ENCODE data around the gene HMOX2. TPM values are rescaled to one million over a fixed set of nuclear protein-coding genes. Genes with fewer than 3 reads are reported as not detected.

HMOX2 gene
- total and polyA plus RNA-seq, 4 donors: 37.6 to 57.8 (median 51.3) TPM

DNA sequence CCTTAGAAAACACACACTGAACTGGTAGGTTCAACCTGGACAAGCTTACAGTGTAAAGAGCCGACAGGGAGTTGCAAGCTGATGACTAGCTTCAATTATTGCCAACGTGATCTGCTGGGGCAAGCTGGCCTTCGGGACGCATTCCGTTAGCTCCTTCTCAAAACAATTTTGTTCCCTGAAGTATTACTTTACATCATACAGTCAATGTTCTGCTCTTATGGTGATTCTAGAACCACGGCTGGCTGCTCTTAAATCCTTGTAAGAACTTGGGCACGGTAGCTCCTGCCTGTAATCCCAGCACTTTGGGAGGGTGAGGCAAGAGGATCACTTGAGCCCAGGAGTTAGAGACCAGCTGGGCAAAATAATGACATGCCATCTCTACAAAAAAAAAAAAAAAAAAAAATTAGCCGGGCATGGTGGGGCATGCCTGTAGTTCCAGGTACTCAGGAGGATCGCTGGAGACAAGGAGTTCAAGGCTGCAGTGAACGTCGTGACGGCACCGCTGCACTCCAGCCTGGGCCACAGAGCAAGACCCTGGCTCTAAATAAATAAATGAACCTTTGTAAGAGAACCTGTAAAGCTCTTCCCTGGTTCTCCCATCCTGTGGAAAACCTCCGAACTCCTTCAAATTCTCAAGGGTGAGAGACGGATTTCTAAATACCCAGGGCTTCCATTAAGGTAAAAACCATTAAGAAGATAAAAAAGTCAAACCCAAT, 60.4 kb downstream of the HMOX2 start:
- Histone ChIP-seq H3K27ac (ENCODE audit: low read depth in 1 of 2, low read length in 1 of 2) (no peak overlapping the region), H3K27me3 (ENCODE audit: control insufficient read depth in 3 of 3, insufficient read depth in 3 of 3, low read length in 2 of 3) (no peaks in the 10 kb centered on the region), H3K4me1 (ENCODE audit: control insufficient read depth in 5 of 5, insufficient read depth in 5 of 5, low read length in 5 of 5) (peaks cover 0 to 10% (median 7%) of the 10 kb centered on the region in 5 donors), H3K4me3 (no peak overlapping the region), H3K9me3 (ENCODE audit: control insufficient read depth in 4 of 4, insufficient read depth in 3 of 4, low read length in 3 of 4) (peaks cover 0 to 12% (median 1%) of the 10 kb centered on the region in 4 donors), H3K9ac (ENCODE audit: insufficient read depth in 1 of 2, low read length in 2 of 2) (no peak overlapping the region), H3K36me3 (ENCODE audit: control insufficient read depth in 4 of 4, insufficient read depth in 4 of 4, low read length in 4 of 4) (peaks cover 0 to 4% (median 1%) of the 10 kb centered on the region in 4 donors)
- WGBS, 2 donors: 88 to 94% methylated on average over 15 of the region's 15 CpGs
- DNase-seq (no peak), ATAC-seq (ENCODE audit: insufficient read depth, low FRiP score) (no peak)
- TF ChIP-seq, protein P1, sequence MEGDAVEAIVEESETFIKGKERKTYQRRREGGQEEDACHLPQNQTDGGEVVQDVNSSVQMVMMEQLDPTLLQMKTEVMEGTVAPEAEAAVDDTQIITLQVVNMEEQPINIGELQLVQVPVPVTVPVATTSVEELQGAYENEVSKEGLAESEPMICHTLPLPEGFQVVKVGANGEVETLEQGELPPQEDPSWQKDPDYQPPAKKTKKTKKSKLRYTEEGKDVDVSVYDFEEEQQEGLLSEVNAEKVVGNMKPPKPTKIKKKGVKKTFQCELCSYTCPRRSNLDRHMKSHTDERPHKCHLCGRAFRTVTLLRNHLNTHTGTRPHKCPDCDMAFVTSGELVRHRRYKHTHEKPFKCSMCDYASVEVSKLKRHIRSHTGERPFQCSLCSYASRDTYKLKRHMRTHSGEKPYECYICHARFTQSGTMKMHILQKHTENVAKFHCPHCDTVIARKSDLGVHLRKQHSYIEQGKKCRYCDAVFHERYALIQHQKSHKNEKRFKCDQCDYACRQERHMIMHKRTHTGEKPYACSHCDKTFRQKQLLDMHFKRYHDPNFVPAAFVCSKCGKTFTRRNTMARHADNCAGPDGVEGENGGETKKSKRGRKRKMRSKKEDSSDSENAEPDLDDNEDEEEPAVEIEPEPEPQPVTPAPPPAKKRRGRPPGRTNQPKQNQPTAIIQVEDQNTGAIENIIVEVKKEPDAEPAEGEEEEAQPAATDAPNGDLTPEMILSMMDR (IDR thresholded peaks at IDR 0.05; ENCODE audit: control extremely low read depth, extremely low read depth): no peak

DNA sequence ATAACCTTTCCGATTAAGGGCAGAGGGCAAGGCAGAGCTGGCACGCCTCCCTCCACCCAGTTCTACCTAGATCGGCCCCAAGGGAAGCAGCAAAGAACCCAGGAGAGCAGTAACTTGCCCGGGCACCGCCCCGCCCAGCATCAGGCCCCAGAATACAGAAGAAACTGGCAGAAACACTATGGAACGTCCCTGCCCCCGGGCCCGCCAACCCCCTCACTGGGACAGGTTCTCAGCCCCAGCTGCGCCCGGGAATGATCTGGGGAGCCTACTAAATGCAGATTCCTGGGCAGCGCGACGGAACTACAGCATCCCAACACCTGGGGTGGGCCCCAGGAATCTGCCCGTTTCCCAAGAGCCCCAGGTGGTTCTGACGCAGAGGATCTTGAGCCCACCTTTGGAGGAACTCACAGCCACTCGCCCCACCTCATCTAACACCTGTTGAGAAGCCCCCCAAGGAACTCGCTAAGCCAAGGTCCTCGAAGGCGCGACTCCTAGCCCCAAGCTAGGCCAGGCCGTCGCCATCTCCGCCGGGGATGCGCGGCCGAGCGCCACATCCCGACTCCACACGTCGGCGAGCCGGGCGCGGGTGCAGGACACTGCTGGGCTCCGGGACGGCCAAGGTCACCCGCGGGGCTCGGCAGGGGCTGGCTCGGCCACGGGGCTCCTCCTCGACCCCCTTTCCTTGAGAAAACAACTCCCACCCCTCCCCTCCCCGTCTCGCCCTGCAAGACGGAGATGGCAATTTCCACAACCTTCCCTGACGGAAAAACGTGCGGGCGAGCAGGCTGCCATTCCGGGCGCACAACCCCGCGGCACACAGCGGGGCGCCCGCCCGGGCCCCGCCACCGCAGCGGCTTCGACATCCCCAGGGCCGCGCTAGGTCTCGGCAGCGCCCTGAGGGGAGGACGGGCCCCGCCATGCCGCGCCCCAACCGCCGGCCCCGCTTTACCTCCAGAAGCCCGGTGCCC, 61.5 kb downstream of the HMOX2 start:
- WGBS, 2 donors: 15 to 20% methylated on average over 60 to 75 of the region's 75 CpGs
- Histone ChIP-seq H3K4me3 (peak overlapping the region; percentile 79), H3K27ac (ENCODE audit: low read depth in 1 of 2, low read length in 1 of 2) (peak overlapping the region; percentile 54 to 85), H3K9me3 (ENCODE audit: control insufficient read depth in 4 of 4, insufficient read depth in 3 of 4, low read length in 3 of 4) (peaks cover 0 to 12% (median under 1%) of the 10 kb centered on the region in 4 donors), H3K36me3 (ENCODE audit: control insufficient read depth in 4 of 4, insufficient read depth in 4 of 4, low read length in 4 of 4) (peaks cover 0 to 2% (median 0%) of the 10 kb centered on the region in 4 donors), H3K4me1 (ENCODE audit: control insufficient read depth in 5 of 5, insufficient read depth in 5 of 5, low read length in 5 of 5) (peaks cover 0 to 10% (median 7%) of the 10 kb centered on the region in 5 donors), H3K9ac (ENCODE audit: insufficient read depth in 1 of 2, low read length in 2 of 2) (peak overlapping the region; percentile 25 to 70), H3K27me3 (ENCODE audit: control insufficient read depth in 3 of 3, insufficient read depth in 3 of 3, low read length in 2 of 3) (no peaks in the 10 kb centered on the region)
- TF ChIP-seq, protein P1 (IDR thresholded peaks at IDR 0.05; ENCODE audit: control extremely low read depth, extremely low read depth): no peak
- ATAC-seq (ENCODE audit: insufficient read depth, low FRiP score): peak; percentile 19
- DNase-seq: peak in 2 of 3 donors; percentile 30 to 35

DNA sequence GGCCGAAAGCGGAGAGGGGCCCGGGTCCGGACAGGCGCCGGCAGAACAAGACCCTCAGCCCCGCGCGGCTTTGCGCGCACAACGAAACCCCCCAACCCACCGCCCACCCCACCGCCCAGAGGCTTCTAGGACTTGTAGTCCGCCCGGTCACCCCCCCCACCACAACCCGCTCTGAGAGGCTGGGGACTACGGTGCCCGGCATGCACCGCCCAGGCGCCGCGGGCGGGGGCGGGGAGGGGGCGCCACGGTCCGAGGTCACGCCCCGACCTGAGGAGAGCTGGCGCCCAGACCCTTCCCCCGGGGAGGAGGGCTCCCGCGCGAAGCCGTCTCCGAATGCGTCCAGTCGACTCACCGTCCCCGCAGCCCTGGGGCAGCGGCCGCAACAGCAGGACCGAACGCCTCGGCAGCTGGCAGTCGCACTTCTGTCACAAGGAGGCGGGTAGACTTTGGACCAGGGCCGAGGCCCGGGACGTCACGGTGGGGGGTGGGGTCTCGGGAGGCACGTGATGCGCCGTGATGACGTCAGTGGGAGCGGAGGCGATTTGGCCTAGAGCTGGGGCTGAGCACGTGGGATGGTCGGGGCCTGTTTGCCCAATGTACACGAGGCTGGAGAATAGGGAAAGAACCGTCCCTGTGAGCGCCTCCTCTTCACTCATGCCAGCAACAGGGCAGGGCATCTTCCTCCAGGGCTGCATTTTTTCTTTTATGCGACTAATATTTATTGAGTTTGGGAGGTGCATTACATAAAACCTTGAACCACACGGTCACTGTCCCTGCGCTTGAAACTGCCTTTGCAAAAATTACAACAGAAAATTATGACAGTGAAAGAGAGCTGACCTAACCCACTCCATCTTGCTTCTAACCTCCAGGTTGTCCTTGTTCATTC, 62.4 kb downstream of the HMOX2 start, which contains the start of gene CDIP1:
CDIP1 (minus strand) TSS at position 424 of the 886 bp plus-strand sequence. CDS start 24,643 bp downstream, outside the sequence.
- H3K4me1 ChIP-seq (ENCODE audit: control insufficient read depth in 5 of 5, insufficient read depth in 5 of 5, low read length in 5 of 5): peaks cover 0 to 10% (median 7%) of the 10 kb centered on the region in 5 donors
- H3K27me3 ChIP-seq (ENCODE audit: control insufficient read depth in 3 of 3, insufficient read depth in 3 of 3, low read length in 2 of 3): no peaks in the 10 kb centered on the region
- TF ChIP-seq, protein P1 (IDR thresholded peaks at IDR 0.05; ENCODE audit: control extremely low read depth, extremely low read depth): no peak
- H3K27ac ChIP-seq (ENCODE audit: low read depth in 1 of 2, low read length in 1 of 2): peak within 1 kb of the TSS; percentile 85 to 93
- ATAC-seq (ENCODE audit: insufficient read depth, low FRiP score) (peak; percentile 93), DNase-seq (peak; percentile 96 to 97 (median 96))
- 4 to 5% methylated on average over 61 to 67 of the region's 67 CpGs for WGBS, 2 donors
- H3K4me3 ChIP-seq: peak within 1 kb of the TSS; percentile 79
- peak within 1 kb of the TSS; percentile 25 to 70 for H3K9ac ChIP-seq (ENCODE audit: insufficient read depth in 1 of 2, low read length in 2 of 2)
- no peaks in the 10 kb centered on the region for H3K36me3 ChIP-seq (ENCODE audit: control insufficient read depth in 4 of 4, insufficient read depth in 4 of 4, low read length in 4 of 4)
- H3K9me3 ChIP-seq (ENCODE audit: control insufficient read depth in 4 of 4, insufficient read depth in 3 of 4, low read length in 3 of 4): peaks cover 0 to 12% (median under 1%) of the 10 kb centered on the region in 4 donors
